ENCODE measurements around the gene FCAMR. TPM values are rescaled to one million over a fixed set of nuclear protein-coding genes. Genes with fewer than 3 reads are reported as not detected.

FCAMR gene
- total RNA-seq, 2 donors from 2014 or later = 2.3 TPM; not detected in 1

GRCh38 chr1:206922524-206922923 lies 47.7 kb downstream of the FCAMR start:
- H3K4me3 ChIP-seq = no peak overlapping the region
- no peaks in the 10 kb centered on the region for H3K36me3 ChIP-seq
- TF ChIP-seq POLR2AphosphoS5 (IDR thresholded peaks at IDR 0.05) = no peak
- H3K27ac ChIP-seq = peak overlapping the region in 1 of 2 donors; percentile 14
- no peaks in the 10 kb centered on the region for H3K27me3 ChIP-seq (replicated peaks; ENCODE audit: insufficient read depth)
- intact Hi-C loops (cut with DNase I) = no loop called here
- WGBS = 80% methylated on average over 1 of the region's 1 CpG
- no peaks in the 10 kb centered on the region for H3K9me3 ChIP-seq
- no peak for DNase-seq (ENCODE audit: low spot score)
- H3K4me1 ChIP-seq (replicated peaks) = no peaks in the 10 kb centered on the region

DNA sequence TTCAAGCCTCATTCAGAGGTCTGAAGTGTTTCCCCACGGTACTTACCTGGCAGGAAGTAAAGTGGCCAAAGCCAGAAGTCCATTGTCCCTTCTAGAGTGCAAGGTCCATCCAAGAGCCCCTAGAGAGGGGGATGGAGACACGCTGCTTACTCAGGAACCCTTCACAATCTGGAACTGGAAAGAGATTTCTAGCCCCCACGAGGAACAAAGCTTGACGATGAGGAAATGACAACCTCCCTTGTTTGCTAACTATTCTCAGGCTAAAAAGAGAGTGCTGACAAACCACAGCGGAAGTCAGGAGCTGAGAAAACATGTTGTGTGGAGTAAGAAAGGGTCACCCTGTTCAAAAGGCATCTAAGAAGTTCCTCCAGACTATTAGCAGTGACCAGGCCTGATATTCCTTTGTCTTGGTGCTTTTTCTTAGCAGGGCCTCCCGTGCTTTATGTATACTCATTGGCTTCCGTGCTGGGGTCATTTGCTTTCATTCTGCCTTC lies 48.4 kb downstream of the FCAMR start, which contains the start of gene FCMR:
Gene FCMR, minus strand, starts transcription at position 170 of the 494 bp plus-strand sequence. Its CDS starts 87 bp downstream, at position 83.
- intact Hi-C loops (cut with DNase I) = no loop called here
- H3K27ac ChIP-seq = peak within 1 kb of the TSS; percentile 14 to 22
- no peaks in the 10 kb centered on the region for H3K36me3 ChIP-seq
- WGBS = 61% methylated on average over 7 of the region's 7 CpGs
- H3K9me3 ChIP-seq = no peaks in the 10 kb centered on the region
- no peak for DNase-seq (ENCODE audit: low spot score)
- no peaks in the 10 kb centered on the region for H3K4me1 ChIP-seq (replicated peaks)
- H3K27me3 ChIP-seq (replicated peaks; ENCODE audit: insufficient read depth) = no peaks in the 10 kb centered on the region
- no peak within 1 kb of the TSS for H3K4me3 ChIP-seq
- peak; percentile 37 for TF ChIP-seq POLR2AphosphoS5 (IDR thresholded peaks at IDR 0.05)
- TF ChIP-seq CTCF (IDR thresholded peaks at IDR 0.05) = no peak
- no peak for TF ChIP-seq POLR2A (IDR thresholded peaks at IDR 0.05)

DNA sequence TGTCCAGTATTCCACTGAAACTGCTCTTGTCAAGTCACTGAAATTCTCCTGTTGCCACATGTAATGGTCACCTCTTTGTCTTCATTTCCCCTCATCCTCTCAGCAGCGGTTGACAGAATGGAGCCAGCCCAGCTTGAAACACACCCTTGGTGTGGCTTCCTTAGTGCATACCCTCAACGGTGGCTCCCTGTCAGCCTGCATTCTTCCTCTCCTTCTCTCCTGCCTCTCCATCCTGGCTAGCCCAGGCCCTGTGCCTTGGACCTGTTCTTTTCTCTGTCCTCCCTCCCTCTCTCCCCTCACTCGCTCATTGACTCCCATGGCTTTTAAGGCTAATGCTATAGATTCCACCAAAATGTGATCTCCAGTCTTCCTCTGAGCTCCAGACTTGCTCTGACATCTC lies 52.2 kb downstream of the FCAMR start:
- Histone ChIP-seq H3K27ac (no peak overlapping the region), H3K4me1 (replicated peaks) (no peaks in the 10 kb centered on the region), H3K36me3 (no peaks in the 10 kb centered on the region), H3K4me3 (no peak overlapping the region), H3K27me3 (replicated peaks; ENCODE audit: insufficient read depth) (no peaks in the 10 kb centered on the region), H3K9me3 (no peaks in the 10 kb centered on the region)
- no peak for DNase-seq (ENCODE audit: low spot score)
- 74% methylated on average over 3 of the region's 3 CpGs for WGBS
- intact Hi-C loops (cut with DNase I) = no loop called here
- no peak for TF ChIP-seq POLR2AphosphoS5 (IDR thresholded peaks at IDR 0.05)
- no peak for TF ChIP-seq CTCF (IDR thresholded peaks at IDR 0.05)
- TF ChIP-seq POLR2A (IDR thresholded peaks at IDR 0.05) = no peak

- Histone ChIP-seq H3K27me3 (replicated peaks; ENCODE audit: insufficient read depth) (no peaks in the 10 kb centered on the region), H3K4me1 (replicated peaks) (no peaks in the 10 kb centered on the region), H3K27ac (no peak overlapping the region), H3K36me3 (no peaks in the 10 kb centered on the region), H3K9me3 (no peaks in the 10 kb centered on the region), H3K4me3 (no peak overlapping the region)
- no peak for TF ChIP-seq POLR2A (IDR thresholded peaks at IDR 0.05)
- TF ChIP-seq POLR2AphosphoS5 (IDR thresholded peaks at IDR 0.05) = no peak
- TF ChIP-seq CTCF (IDR thresholded peaks at IDR 0.05) = no peak
- 70% methylated on average over 8 of the region's 8 CpGs for WGBS
- intact Hi-C loops (cut with DNase I) = no loop called here
- no peak for DNase-seq (ENCODE audit: low spot score)
Measured at GRCh38 chr1:206916000-206916709, 54.1 kb downstream of the FCAMR start.

DNA sequence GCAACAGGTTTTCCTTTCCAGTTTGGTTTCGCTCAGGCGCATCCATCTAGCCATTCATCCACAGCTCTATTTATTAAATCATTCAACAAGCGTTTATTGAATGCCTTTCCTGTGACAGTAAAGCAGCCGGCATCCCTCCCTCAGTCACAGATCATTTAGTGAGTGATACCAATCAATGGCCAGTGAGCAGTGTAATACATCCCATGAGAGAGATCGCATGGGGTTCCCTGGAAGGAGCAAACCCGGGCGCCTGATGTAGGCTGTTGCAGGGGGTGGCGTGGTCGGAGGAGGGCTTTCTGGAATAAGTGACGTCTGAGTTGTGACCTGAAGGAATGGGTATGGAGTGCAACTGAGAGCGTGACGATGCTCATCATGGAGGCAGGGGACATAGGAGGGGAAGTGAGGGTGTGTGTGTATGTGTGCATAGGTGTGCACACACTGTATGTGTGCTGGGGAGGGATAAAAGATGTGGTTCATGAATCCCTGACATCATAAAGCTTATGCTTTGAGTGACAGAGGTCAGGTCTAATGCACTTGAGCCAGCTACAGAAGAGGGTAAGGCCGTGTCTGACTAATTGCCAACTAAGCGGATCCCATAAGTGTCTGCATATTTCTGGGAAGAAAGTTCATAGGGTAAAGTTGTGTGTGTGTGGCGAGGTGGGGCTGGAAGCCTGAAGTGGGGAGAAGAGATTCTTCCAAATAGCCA lies 55.1 kb downstream of the FCAMR start:
- H3K9me3 ChIP-seq = no peaks in the 10 kb centered on the region
- no peaks in the 10 kb centered on the region for H3K4me1 ChIP-seq (replicated peaks)
- no peak overlapping the region for H3K27ac ChIP-seq
- 85% methylated on average over 15 of the region's 15 CpGs for WGBS
- no peak for TF ChIP-seq POLR2AphosphoS5 (IDR thresholded peaks at IDR 0.05)
- TF ChIP-seq POLR2A (IDR thresholded peaks at IDR 0.05) = no peak
- no peak for TF ChIP-seq CTCF (IDR thresholded peaks at IDR 0.05)
- H3K27me3 ChIP-seq (replicated peaks; ENCODE audit: insufficient read depth) = no peaks in the 10 kb centered on the region
- no peak for DNase-seq (ENCODE audit: low spot score)
- intact Hi-C loops (cut with DNase I) = no loop called here
- no peaks in the 10 kb centered on the region for H3K36me3 ChIP-seq
- no peak overlapping the region for H3K4me3 ChIP-seq
